Mesendoderm (in vitro differentiated cells): ENCODE data around the gene MANBA.

ENCODE experiments used
- DNase-seq: peaks from one replicate; pipeline ENCODE4 v3.0.0; 2013
- H2AK5ac ChIP-seq: 2 replicates; pipeline ENCODE4 v1.6.1; 2013; ENCODE audit warnings: low read length, inconsistent platforms
- H2BK120ac ChIP-seq: 2 replicates; pipeline ENCODE4 v1.6.1; 2013; ENCODE audit warnings: low read depth, mild to moderate bottlenecking, low read length, moderate library complexity, mixed read lengths
- H2BK15ac ChIP-seq: replicated peaks from 2 replicates; pipeline ENCODE4 v1.6.1; 2013; ENCODE audit warnings: low read depth, mild to moderate bottlenecking, moderate library complexity
- H2BK5ac ChIP-seq: 2 replicates; pipeline ENCODE4 v1.6.1; 2013; ENCODE audit warnings: low read length, inconsistent platforms
- H3K18ac ChIP-seq: 2 replicates; pipeline ENCODE4 v1.6.1; 2013; ENCODE audit warnings: mild to moderate bottlenecking, low read length, mixed read lengths
- H3K23ac ChIP-seq: one replicate; pipeline ENCODE4 v1.6.1; 2013; ENCODE audit warnings: low read length
- H3K27ac ChIP-seq: 2 replicates; pipeline ENCODE4 v1.5.1; 2013; ENCODE audit warnings: low read depth, mild to moderate bottlenecking, inconsistent platforms, low read length, moderate library complexity
- H3K27me3 ChIP-seq: 2 replicates; pipeline ENCODE4 v1.6.1; 2013; ENCODE audit warnings: low read length, control low read depth, mild to moderate bottlenecking, inconsistent platforms; ENCODE audit not compliant: insufficient read depth, poor library complexity
- H3K36me3 ChIP-seq: 2 replicates; pipeline ENCODE4 v1.6.1; 2013; ENCODE audit warnings: low read length, inconsistent platforms; ENCODE audit not compliant: control insufficient read depth, insufficient read depth
- H3K4ac ChIP-seq: one replicate; pipeline ENCODE4 v1.6.1; 2013; ENCODE audit warnings: low read depth, mild to moderate bottlenecking, low read length, moderate library complexity
- H3K4me1 ChIP-seq: 2 replicates; pipeline ENCODE4 v1.6.1; 2013; ENCODE audit warnings: low read depth, low read length, inconsistent platforms; ENCODE audit not compliant: control insufficient read depth
- H3K4me2 ChIP-seq: 2 replicates; pipeline ENCODE4 v1.6.1; 2013; ENCODE audit warnings: low read length
- H3K4me3 ChIP-seq: 2 replicates; pipeline ENCODE4 v1.5.1; 2013; ENCODE audit warnings: mild to moderate bottlenecking, low read length
- H3K56ac ChIP-seq: one replicate; pipeline ENCODE4 v1.6.1; 2013; ENCODE audit warnings: low read length
- H3K79me1 ChIP-seq: 2 replicates; pipeline ENCODE4 v1.6.1; 2013; ENCODE audit warnings: low read length, inconsistent platforms
- H3K79me2 ChIP-seq: 2 replicates; pipeline ENCODE4 v1.6.1; 2013; ENCODE audit warnings: mild to moderate bottlenecking, low read length; ENCODE audit not compliant: control insufficient read depth, insufficient read depth
- H3K9ac ChIP-seq: 2 replicates; pipeline ENCODE4 v1.6.1; 2013; ENCODE audit warnings: low read length, inconsistent platforms
- H4K5ac ChIP-seq: one replicate; pipeline ENCODE4 v1.6.1; 2013; ENCODE audit warnings: low read length
- H4K8ac ChIP-seq: one replicate; pipeline ENCODE4 v1.6.1; 2013; ENCODE audit warnings: low read depth, mild to moderate bottlenecking, control low read depth, low read length, moderate library complexity
- WGBS: extraction: QIAGEN DNeasy Blood & Tissue Kit; methylation state at CpG from one replicate; pipeline ENCODE4 v1.1.7; 2013; ENCODE audit warnings: low lambda C conversion rate, missing lambda C conversion rate; ENCODE audit not compliant: insufficient coverage; ENCODE audit errors: extremely low coverage; 5-methylcytosine and 5-hydroxymethylcytosine counted together

MANBA gene

DNA sequence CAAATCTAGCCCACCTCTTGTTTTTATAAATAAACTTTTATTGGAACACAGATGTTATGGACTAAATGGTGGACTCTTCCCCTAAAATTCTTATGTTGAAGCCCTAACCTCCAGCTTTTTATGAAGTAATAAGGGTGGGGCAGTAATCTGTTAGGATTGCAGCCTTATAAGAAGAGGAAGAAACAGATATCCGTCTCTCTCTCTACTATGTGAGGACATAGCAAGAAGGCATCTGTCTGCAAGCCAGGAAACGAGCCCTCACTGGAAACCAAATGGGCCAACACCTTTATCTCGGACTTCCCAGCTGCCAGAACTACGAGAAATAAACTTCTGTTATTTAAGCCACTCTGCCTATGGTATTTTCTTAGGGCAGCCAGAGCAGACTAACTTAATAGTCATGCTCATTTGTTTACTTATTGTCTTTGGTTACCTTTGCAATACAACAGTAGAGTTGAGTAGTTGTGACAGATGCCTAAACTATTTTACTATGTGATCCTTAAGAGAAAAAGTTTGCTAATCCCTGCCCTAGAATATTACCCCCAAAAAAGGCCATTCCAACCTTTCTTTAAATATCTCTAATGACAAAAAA is 67.4 kb downstream of the MANBA start:
- no peak overlapping the region for H2BK120ac ChIP-seq
- no peak overlapping the region for H3K27ac ChIP-seq
- H3K9ac ChIP-seq: no peak overlapping the region
- H3K79me1 ChIP-seq: no peaks in the 10 kb centered on the region
- no peak overlapping the region for H3K56ac ChIP-seq
- H3K4me2 ChIP-seq: no peak overlapping the region
- DNase-seq: no peak
- no peak overlapping the region for H3K4ac ChIP-seq
- no peak overlapping the region for H3K4me3 ChIP-seq
- no CpG with 5 or more reads among the region's 4 CpGs for WGBS
- no peak overlapping the region for H4K5ac ChIP-seq
- no peak overlapping the region for H2BK5ac ChIP-seq
- no peak overlapping the region for H2AK5ac ChIP-seq
- H3K23ac ChIP-seq: no peak overlapping the region
- no peak overlapping the region for H2BK15ac ChIP-seq
- H3K27me3 ChIP-seq: no peaks in the 10 kb centered on the region
- no peak overlapping the region for H4K8ac ChIP-seq
- no peaks in the 10 kb centered on the region for H3K4me1 ChIP-seq
- no peaks in the 10 kb centered on the region for H3K36me3 ChIP-seq
- no peak overlapping the region for H3K18ac ChIP-seq
- no peaks in the 10 kb centered on the region for H3K79me2 ChIP-seq

DNA sequence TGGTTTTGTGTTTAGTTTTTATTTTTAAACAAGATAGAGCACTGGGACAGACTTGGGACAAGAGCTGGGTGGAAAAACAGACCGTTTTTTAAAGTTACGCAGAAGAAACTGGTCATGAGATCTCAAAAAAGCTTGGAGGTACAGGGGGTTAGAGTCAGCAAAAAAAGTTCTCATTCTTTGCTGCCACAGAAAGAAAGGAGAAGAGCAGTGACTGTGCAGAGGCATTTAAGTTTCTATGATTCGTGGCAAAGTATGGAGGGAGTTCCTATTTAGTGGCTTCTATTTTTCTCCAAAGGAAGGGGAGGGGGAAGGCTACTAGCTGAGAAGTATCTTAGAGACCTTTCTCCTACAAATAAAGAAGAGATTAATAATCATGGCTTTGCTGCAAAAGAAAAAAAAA is 68.3 kb downstream of the MANBA start:
- WGBS: no CpG with 5 or more reads among the region's 3 CpGs

DNA sequence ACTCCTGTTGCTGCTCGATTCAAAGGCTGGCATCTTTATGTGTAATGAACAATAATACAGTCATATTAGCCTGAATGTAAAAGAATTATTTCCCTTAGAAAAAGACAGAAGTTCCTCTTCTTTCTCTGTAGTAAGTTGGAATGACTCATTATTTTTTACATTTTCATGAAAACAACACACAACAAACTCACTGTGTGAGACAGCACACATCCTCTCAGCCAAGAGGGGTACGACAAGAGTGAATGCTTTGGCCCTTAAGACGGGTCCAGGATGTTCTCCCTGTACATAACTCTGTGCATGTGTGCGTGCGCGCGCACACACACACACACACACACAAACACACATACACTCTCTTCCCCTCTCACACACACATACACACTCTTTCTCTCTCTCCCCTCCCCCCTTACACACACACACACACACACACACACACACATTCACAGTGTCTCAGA is 72.8 kb downstream of the MANBA start:
- Histone ChIP-seq H4K5ac (no peak overlapping the region), H3K18ac (no peak overlapping the region), H3K9ac (no peak overlapping the region), H3K79me2 (no peaks in the 10 kb centered on the region), H3K23ac (no peak overlapping the region), H3K36me3 (no peaks in the 10 kb centered on the region), H3K4me1 (no peaks in the 10 kb centered on the region), H3K4me2 (no peak overlapping the region), H2BK5ac (no peak overlapping the region), H3K4me3 (no peak overlapping the region), H2BK120ac (no peak overlapping the region), H3K56ac (no peak overlapping the region), H3K79me1 (no peaks in the 10 kb centered on the region), H3K4ac (no peak overlapping the region), H2BK15ac (no peak overlapping the region), H4K8ac (no peak overlapping the region), H2AK5ac (no peak overlapping the region), H3K27me3 (no peaks in the 10 kb centered on the region), H3K27ac (no peak overlapping the region)
- no CpG with 5 or more reads among the region's 7 CpGs for WGBS
- no peak for DNase-seq

More for the DNA sequence above, 68.3 kb downstream of the MANBA start:
- H2BK120ac ChIP-seq: no peak overlapping the region
- H2AK5ac ChIP-seq: no peak overlapping the region
- H4K8ac ChIP-seq: no peak overlapping the region
- no peak overlapping the region for H2BK15ac ChIP-seq
- no peak overlapping the region for H3K18ac ChIP-seq
- no peaks in the 10 kb centered on the region for H3K36me3 ChIP-seq
- H3K4ac ChIP-seq: no peak overlapping the region
- DNase-seq: no peak
- no peak overlapping the region for H3K23ac ChIP-seq
- no peak overlapping the region for H3K56ac ChIP-seq
- H3K4me2 ChIP-seq: no peak overlapping the region
- no peak overlapping the region for H3K27ac ChIP-seq
- H3K79me2 ChIP-seq: no peaks in the 10 kb centered on the region
- H2BK5ac ChIP-seq: no peak overlapping the region
- no peak overlapping the region for H3K4me3 ChIP-seq
- no peak overlapping the region for H4K5ac ChIP-seq
- no peaks in the 10 kb centered on the region for H3K79me1 ChIP-seq
- H3K4me1 ChIP-seq: no peaks in the 10 kb centered on the region
- no peaks in the 10 kb centered on the region for H3K27me3 ChIP-seq
- H3K9ac ChIP-seq: no peak overlapping the region

DNA sequence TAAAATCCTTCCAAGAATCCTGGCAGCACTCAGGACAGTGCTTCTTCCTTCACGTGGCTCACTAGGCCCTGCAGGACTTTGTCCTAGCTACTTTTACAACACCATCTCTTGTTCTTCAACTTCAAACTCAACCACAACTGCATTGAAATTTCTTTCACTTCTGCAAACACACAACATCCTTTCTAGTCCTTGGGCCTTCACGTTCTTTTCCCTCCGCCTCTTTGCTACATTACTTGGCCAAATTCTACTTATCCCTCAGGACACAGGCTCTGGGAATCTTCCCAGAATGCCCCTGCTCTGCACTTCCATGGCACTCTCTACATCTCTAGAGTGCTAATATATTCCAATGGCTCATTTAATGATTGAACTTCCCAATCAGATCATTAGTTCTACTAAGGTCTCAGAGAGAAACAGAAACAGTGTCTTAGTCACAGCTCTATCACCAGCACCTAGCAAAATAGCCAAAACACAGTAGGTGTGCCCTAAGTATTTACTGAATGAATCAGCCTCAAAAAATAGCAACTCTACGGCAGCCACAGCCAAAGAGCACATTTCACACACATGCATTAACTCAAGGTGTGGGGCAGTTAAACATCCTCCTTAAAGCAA is 73.3 kb downstream of the MANBA start:
- Histone ChIP-seq H3K27me3 (no peaks in the 10 kb centered on the region), H2BK5ac (no peak overlapping the region), H3K23ac (no peak overlapping the region), H4K5ac (no peak overlapping the region), H3K4me2 (no peak overlapping the region), H2BK120ac (no peak overlapping the region), H3K4ac (no peak overlapping the region), H3K18ac (no peak overlapping the region), H2BK15ac (no peak overlapping the region), H2AK5ac (no peak overlapping the region), H3K36me3 (no peaks in the 10 kb centered on the region), H3K4me1 (no peaks in the 10 kb centered on the region), H3K56ac (no peak overlapping the region), H3K79me2 (no peaks in the 10 kb centered on the region), H3K9ac (no peak overlapping the region), H3K27ac (no peak overlapping the region), H4K8ac (no peak overlapping the region), H3K4me3 (no peak overlapping the region), H3K79me1 (no peaks in the 10 kb centered on the region)
- WGBS: no CpG with 5 or more reads among the region's 4 CpGs
- no peak for DNase-seq

DNA sequence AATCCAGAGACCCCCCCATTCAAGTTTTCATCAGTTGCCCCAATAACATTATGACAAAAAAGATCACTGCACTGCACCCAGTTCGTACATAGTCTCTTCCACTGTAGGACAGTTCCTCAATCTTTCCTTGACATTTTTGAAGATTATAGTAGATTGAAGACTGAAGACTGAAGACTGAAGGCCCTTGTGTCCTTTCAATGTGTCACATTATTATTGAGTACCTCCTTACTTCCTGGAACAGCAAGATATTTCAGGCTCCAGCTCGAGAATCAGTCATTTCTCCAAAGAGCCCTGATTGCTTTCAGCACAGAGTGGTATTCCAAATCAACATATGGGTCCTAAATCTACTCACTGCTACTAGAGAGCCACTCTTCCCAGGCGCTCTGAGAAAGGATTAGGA is 75.0 kb downstream of the MANBA start:
- Histone ChIP-seq H3K27ac (no peak overlapping the region), H3K18ac (no peak overlapping the region), H2BK120ac (no peak overlapping the region), H4K5ac (no peak overlapping the region), H3K79me2 (no peaks in the 10 kb centered on the region), H3K4me2 (no peak overlapping the region), H3K9ac (no peak overlapping the region), H3K79me1 (no peaks in the 10 kb centered on the region), H3K4me3 (no peak overlapping the region), H2AK5ac (no peak overlapping the region), H3K36me3 (no peaks in the 10 kb centered on the region), H3K4ac (no peak overlapping the region), H3K4me1 (no peaks in the 10 kb centered on the region), H4K8ac (no peak overlapping the region), H3K56ac (no peak overlapping the region), H2BK5ac (no peak overlapping the region), H3K27me3 (no peaks in the 10 kb centered on the region), H3K23ac (no peak overlapping the region), H2BK15ac (no peak overlapping the region)
- no CpG with 5 or more reads among the region's 3 CpGs for WGBS
- DNase-seq: no peak

DNA sequence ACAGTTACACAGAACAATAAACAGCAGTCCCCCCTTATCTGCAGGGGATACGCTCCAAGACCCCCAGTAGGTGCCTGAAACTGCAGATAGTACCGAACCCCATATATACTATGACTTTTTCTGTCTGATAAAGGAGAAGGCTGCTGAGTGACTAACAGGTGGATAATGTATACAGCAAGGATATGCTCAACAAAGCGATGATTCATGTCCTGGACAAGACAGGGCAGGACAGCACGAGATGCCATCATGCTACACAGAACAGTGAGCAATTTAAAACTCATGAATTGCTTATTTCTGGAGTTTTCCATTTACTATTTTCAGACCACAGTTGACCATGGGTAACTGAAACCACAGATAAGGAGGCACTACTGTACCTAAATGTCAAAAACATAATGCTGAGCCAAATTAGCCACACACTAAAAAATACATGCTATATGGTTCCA is 76.1 kb downstream of the MANBA start:
- H3K18ac ChIP-seq: no peak overlapping the region
- no peak overlapping the region for H4K8ac ChIP-seq
- H2BK120ac ChIP-seq: no peak overlapping the region
- H3K56ac ChIP-seq: no peak overlapping the region
- H2BK5ac ChIP-seq: no peak overlapping the region
- DNase-seq: no peak
- no peak overlapping the region for H3K4me3 ChIP-seq
- no peaks in the 10 kb centered on the region for H3K79me2 ChIP-seq
- no peaks in the 10 kb centered on the region for H3K36me3 ChIP-seq
- no peak overlapping the region for H3K4me2 ChIP-seq
- H3K9ac ChIP-seq: no peak overlapping the region
- no peaks in the 10 kb centered on the region for H3K79me1 ChIP-seq
- no peak overlapping the region for H3K23ac ChIP-seq
- H3K4me1 ChIP-seq: no peaks in the 10 kb centered on the region
- no peaks in the 10 kb centered on the region for H3K27me3 ChIP-seq
- no peak overlapping the region for H3K27ac ChIP-seq
- no peak overlapping the region for H3K4ac ChIP-seq
- H2BK15ac ChIP-seq: no peak overlapping the region
- H4K5ac ChIP-seq: no peak overlapping the region
- no peak overlapping the region for H2AK5ac ChIP-seq
- no CpG with 5 or more reads among the region's 4 CpGs for WGBS
